Activated naive CD8-positive, alpha-beta T cell treated with anti-CD3 and anti-CD28 coated beads for 36 hours (primary cell): ENCODE data around the gene MGST2. TPM values are rescaled to one million over a fixed set of nuclear protein-coding genes. Genes with fewer than 3 reads are reported as not detected.

Experiments used
- DNase-seq: peaks from one replicate; pipeline ENCODE4 v3.0.0; 2021
- H3K27ac Mint-ChIP-seq: one replicate; pipeline ENCODE4 v1.8.0; 2022; ENCODE audit warnings: mild to moderate bottlenecking, moderate library complexity, mixed read lengths
- H3K27me3 Mint-ChIP-seq: one replicate; pipeline ENCODE4 v1.8.0; 2022; ENCODE audit warnings: mild to moderate bottlenecking, mixed read lengths
- H3K36me3 Mint-ChIP-seq: one replicate; pipeline ENCODE4 v1.8.0; 2021; ENCODE audit warnings: mild to moderate bottlenecking, mixed read lengths
- H3K4me1 Mint-ChIP-seq: one replicate; pipeline ENCODE4 v1.8.0; 2021; ENCODE audit warnings: mixed read lengths
- H3K4me3 Mint-ChIP-seq: one replicate; pipeline ENCODE4 v1.8.0; 2022; ENCODE audit warnings: mild to moderate bottlenecking, moderate library complexity, mixed read lengths
- H3K9me3 Mint-ChIP-seq: one replicate; pipeline ENCODE4 v1.8.0; 2022; ENCODE audit warnings: mixed read lengths
- total RNA-seq, 2 experiments: library from RNA; stranded (reverse); gene quantifications; one replicate each; pipeline ENCODE4 v1.2.3, GENCODE V29; 2021

The MGST2 gene
- total RNA-seq, 2 experiments from 2014 or later: 7.3 to 9.5 TPM

GRCh38 chr4:139746431-139747171, 81.0 kb downstream of the MGST2 start:
- no peak overlapping the region for H3K27ac Mint-ChIP-seq
- H3K4me1 Mint-ChIP-seq: peaks cover 9% of the 10 kb centered on the region
- H3K36me3 Mint-ChIP-seq: no peaks in the 10 kb centered on the region
- H3K27me3 Mint-ChIP-seq: no peaks in the 10 kb centered on the region
- H3K9me3 Mint-ChIP-seq: no peaks in the 10 kb centered on the region
- no peak overlapping the region for H3K4me3 Mint-ChIP-seq
- no peak for DNase-seq

- no peak overlapping the region for H3K4me3 Mint-ChIP-seq
- no peak overlapping the region for H3K27ac Mint-ChIP-seq
- no peaks in the 10 kb centered on the region for H3K36me3 Mint-ChIP-seq
- no peak for DNase-seq
- H3K4me1 Mint-ChIP-seq: peaks cover 9% of the 10 kb centered on the region
- H3K27me3 Mint-ChIP-seq: no peaks in the 10 kb centered on the region
- H3K9me3 Mint-ChIP-seq: no peaks in the 10 kb centered on the region
Observed at GRCh38 chr4:139749338-139749737, 83.7 kb downstream of the MGST2 start.

- DNase-seq: no peak
- H3K4me3 Mint-ChIP-seq: no peak overlapping the region
- H3K9me3 Mint-ChIP-seq: no peaks in the 10 kb centered on the region
- no peaks in the 10 kb centered on the region for H3K27me3 Mint-ChIP-seq
- H3K27ac Mint-ChIP-seq: no peak overlapping the region
- H3K36me3 Mint-ChIP-seq: no peaks in the 10 kb centered on the region
- peaks cover 9% of the 10 kb centered on the region for H3K4me1 Mint-ChIP-seq
Observed at GRCh38 chr4:139749835-139750498, 84.3 kb downstream of the MGST2 start.

GRCh38 chr4:139753686-139754085, 88.1 kb downstream of the MGST2 start:
- peaks cover 14% of the 10 kb centered on the region for H3K4me1 Mint-ChIP-seq
- no peak overlapping the region for H3K27ac Mint-ChIP-seq
- DNase-seq: no peak
- no peaks in the 10 kb centered on the region for H3K27me3 Mint-ChIP-seq
- no peaks in the 10 kb centered on the region for H3K9me3 Mint-ChIP-seq
- no peaks in the 10 kb centered on the region for H3K36me3 Mint-ChIP-seq
- no peak overlapping the region for H3K4me3 Mint-ChIP-seq

Other genes starting within 250 kb of the MGST2 start
- 1 to 10 TPM; 6.5 to 6.6 TPM for gene RAB33B, start 211.7 kb upstream of the MGST2 start, total RNA-seq
- 10 to 100 TPM; 12.2 to 14.1 TPM for gene SETD7, start 109.6 kb upstream of the MGST2 start, total RNA-seq